Lower leg skin (tissue), 3 donors: ENCODE results near the gene MUC20.

ENCODE experiments used
- CTCF ChIP-seq, 3 donors: fragments of 450-650 bp; IDR thresholded peaks; one replicate each; pipeline ENCODE4 v1.5.1; 2016; ENCODE audit warnings: antibody characterized with exemption in 3 of 3, mild to moderate bottlenecking in 3 of 3, moderate library complexity in 2 of 3
- POLR2A ChIP-seq, 2 donors: fragments of 450-650 bp; IDR thresholded peaks; one replicate each; pipeline ENCODE4 v1.6.1; 2016 to 2017; ENCODE audit warnings: antibody characterized with exemption in 2 of 2, mild to moderate bottlenecking in 1 of 2, moderate library complexity in 1 of 2

- TF ChIP-seq CTCF (IDR thresholded peaks at IDR 0.05) (no peak), POLR2A (IDR thresholded peaks at IDR 0.05) (no peak)
Measured at GRCh38 chr3:195739561-195740111, 18.9 kb downstream of the MUC20 start.
